ENCODE measurements around the gene PCNX3.

The PCNX3 gene

GRCh38 chr11:65640483-65641296 lies 25.1 kb downstream of the PCNX3 start:
- H3K4me3 ChIP-seq (ENCODE audit: low read depth, low read length) = no peak overlapping the region
- POLR2A ChIA-PET = no interaction called here
- no peak for DNase-seq (ENCODE audit: low read depth, low spot score)
- CTCF ChIA-PET = interaction anchor here (1.1 kb wide), 1 partner anchor 15 kb away, joined by 3 read pairs; no protein-coding TSS in a partner anchor
- TF ChIP-seq, protein P1, sequence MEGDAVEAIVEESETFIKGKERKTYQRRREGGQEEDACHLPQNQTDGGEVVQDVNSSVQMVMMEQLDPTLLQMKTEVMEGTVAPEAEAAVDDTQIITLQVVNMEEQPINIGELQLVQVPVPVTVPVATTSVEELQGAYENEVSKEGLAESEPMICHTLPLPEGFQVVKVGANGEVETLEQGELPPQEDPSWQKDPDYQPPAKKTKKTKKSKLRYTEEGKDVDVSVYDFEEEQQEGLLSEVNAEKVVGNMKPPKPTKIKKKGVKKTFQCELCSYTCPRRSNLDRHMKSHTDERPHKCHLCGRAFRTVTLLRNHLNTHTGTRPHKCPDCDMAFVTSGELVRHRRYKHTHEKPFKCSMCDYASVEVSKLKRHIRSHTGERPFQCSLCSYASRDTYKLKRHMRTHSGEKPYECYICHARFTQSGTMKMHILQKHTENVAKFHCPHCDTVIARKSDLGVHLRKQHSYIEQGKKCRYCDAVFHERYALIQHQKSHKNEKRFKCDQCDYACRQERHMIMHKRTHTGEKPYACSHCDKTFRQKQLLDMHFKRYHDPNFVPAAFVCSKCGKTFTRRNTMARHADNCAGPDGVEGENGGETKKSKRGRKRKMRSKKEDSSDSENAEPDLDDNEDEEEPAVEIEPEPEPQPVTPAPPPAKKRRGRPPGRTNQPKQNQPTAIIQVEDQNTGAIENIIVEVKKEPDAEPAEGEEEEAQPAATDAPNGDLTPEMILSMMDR (IDR thresholded peaks at IDR 0.05; ENCODE audit: insufficient read depth, low read length, missing control alignments) = no peak

DNA sequence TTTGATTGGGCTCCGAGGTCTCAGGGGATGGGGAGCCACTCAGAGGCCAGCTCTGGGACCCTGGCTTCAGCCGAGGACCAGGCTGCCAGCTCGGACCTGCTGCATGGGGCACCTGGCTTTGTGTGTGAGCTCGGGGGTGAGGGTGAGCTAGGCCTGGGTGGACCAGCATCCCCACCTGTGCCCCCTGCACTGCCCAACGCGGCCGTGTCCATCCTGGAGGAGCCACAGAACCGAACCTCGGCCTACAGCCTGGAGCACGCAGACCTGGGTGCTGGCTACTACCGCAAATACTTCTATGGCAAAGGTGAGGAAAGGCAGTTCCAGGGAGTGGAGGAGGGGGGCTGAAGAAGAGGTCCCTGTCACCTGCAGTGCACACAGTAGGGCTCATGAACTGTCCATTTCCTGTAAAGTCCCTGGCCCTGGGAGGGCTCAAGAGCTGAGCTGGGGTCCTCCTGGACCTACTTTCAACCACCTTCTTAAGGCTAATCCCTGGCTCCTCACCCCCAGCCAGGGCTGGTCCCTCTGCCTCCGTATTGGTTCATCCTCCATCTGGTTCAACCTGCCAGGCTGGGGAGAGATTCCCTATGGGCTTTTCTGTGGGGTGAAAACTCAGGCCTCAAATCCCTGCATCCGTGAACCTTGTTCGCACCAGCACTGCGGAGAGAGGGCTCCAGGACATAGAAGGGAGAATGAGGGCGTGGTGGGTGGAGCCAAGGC lies 25.9 kb downstream of the PCNX3 start:
- H3K4me3 ChIP-seq (ENCODE audit: low read depth, low read length) = no peak overlapping the region
- CTCF ChIA-PET = interaction anchor here (0.7 to 1.6 kb wide), 3 partner anchors 22 to 230 kb away, joined by 3 to 5 read pairs (median 3); partner anchors contain the start of gene KAT5
- no peak for DNase-seq (ENCODE audit: low read depth, low spot score)
- POLR2A ChIA-PET = no interaction called here
- TF ChIP-seq, protein P1 (IDR thresholded peaks at IDR 0.05; ENCODE audit: insufficient read depth, low read length, missing control alignments) = no peak

- POLR2A ChIA-PET = interaction anchor here (2.3 kb wide), 1 partner anchor 11 kb away, joined by 15 read pairs; no protein-coding TSS in a partner anchor
- no peak overlapping the region for H3K4me3 ChIP-seq (ENCODE audit: low read depth, low read length)
- DNase-seq (ENCODE audit: low read depth, low spot score) = no peak
- TF ChIP-seq, protein P1 (IDR thresholded peaks at IDR 0.05; ENCODE audit: insufficient read depth, low read length, missing control alignments) = no peak
- CTCF ChIA-PET = interaction anchor here (0.7 to 1.6 kb wide), 7 partner anchors 16 to 229 kb away, joined by 3 to 5 read pairs (median 3); partner anchors contain the start of gene KAT5
Measured at GRCh38 chr11:65642014-65642671, 26.6 kb downstream of the PCNX3 start.

- POLR2A ChIA-PET = interaction anchor here (1.5 to 2.3 kb wide), 2 partner anchors 9 to 10 kb away, joined by 3 to 15 read pairs; no protein-coding TSS in a partner anchor
- TF ChIP-seq, protein P1 (IDR thresholded peaks at IDR 0.05; ENCODE audit: insufficient read depth, low read length, missing control alignments) = no peak
- CTCF ChIA-PET = interaction anchor here (1.4 kb wide), 1 partner anchor 8 kb away, joined by 4 read pairs; no protein-coding TSS in a partner anchor
- no peak overlapping the region for H3K4me3 ChIP-seq (ENCODE audit: low read depth, low read length)
- DNase-seq (ENCODE audit: low read depth, low spot score) = no peak
Measured at GRCh38 chr11:65643971-65644370, 28.4 kb downstream of the PCNX3 start.

- no peak overlapping the region for H3K4me3 ChIP-seq (ENCODE audit: low read depth, low read length)
- ChIA-PET CTCF (interaction anchor here (1.0 to 1.1 kb wide), 2 partner anchors 9 to 51 kb away, joined by 3 read pairs; no protein-coding TSS in a partner anchor), POLR2A (interaction anchor here (1.1 to 1.5 kb wide), 2 partner anchors 11 to 12 kb away, joined by 3 read pairs; no protein-coding TSS in a partner anchor)
- TF ChIP-seq, protein P1 (IDR thresholded peaks at IDR 0.05; ENCODE audit: insufficient read depth, low read length, missing control alignments) = no peak
- DNase-seq (ENCODE audit: low read depth, low spot score) = no peak
Measured at GRCh38 chr11:65644837-65645236, 29.3 kb downstream of the PCNX3 start.

All from AG04449 (cell line).